ENCODE measurements around the gene MGAT5. TPM values are rescaled to one million over a fixed set of nuclear protein-coding genes. Genes with fewer than 3 reads are reported as not detected.

MGAT5 gene
- total RNA-seq, 1 experiment from 2014 or later: 22.1 TPM

- H3K9me3 Mint-ChIP-seq (ENCODE audit: unreplicated experiment): no peaks in the 10 kb centered on the region
- no peak for TF ChIP-seq CTCF (IDR thresholded peaks at IDR 0.05; ENCODE audit: insufficient read depth in 1 of 2, low read depth in 1 of 2, low read length in 1 of 2, severe bottlenecking in 1 of 2, unreplicated experiment in 1 of 2)
- Histone ChIP-seq H3K36me3 (ENCODE audit: control insufficient read depth, insufficient read depth, low read length) (no peaks in the 10 kb centered on the region), H3K9me3 (no peaks in the 10 kb centered on the region), H3K27me3 (replicated peaks; ENCODE audit: control insufficient read depth, insufficient read depth, low read length) (no peaks in the 10 kb centered on the region), H3K4me3 (ENCODE audit: low read depth, low read length) (no peak overlapping the region), H3K4me1 (no peaks in the 10 kb centered on the region)
- H3K27me3 Mint-ChIP-seq (ENCODE audit: insufficient read depth, unreplicated experiment): no peaks in the 10 kb centered on the region
- no TSS peak for BruUV-seq (replicated peaks)
- no peak overlapping the region for H3K27ac Mint-ChIP-seq (ENCODE audit: unreplicated experiment)
- H3K4me3 Mint-ChIP-seq (ENCODE audit: unreplicated experiment): no peak overlapping the region
- no peaks in the 10 kb centered on the region for H3K4me1 Mint-ChIP-seq (ENCODE audit: low read depth, unreplicated experiment)
- POLR2A ChIA-PET: no interaction called here
- H3K36me3 Mint-ChIP-seq (ENCODE audit: insufficient read depth, unreplicated experiment): no peaks in the 10 kb centered on the region
- intact Hi-C loops (cut with micrococcal nuclease; ENCODE audit: unreplicated experiment): no loop called here
- CTCF ChIA-PET: no interaction called here
- DNase-seq: no peak
These were observed 60.3 kb downstream of the MGAT5 start for GRCh38 chr2:134314202-134314601.

GRCh38 chr2:134314681-134315368 lies 61.0 kb downstream of the MGAT5 start:
- H3K27ac Mint-ChIP-seq (ENCODE audit: unreplicated experiment): no peak overlapping the region
- ChIA-PET CTCF (no interaction called here), POLR2A (no interaction called here)
- H3K4me3 Mint-ChIP-seq (ENCODE audit: unreplicated experiment): no peak overlapping the region
- peak in 1 of 2 experiments; percentile 8 for TF ChIP-seq CTCF (IDR thresholded peaks at IDR 0.05; ENCODE audit: insufficient read depth in 1 of 2, low read depth in 1 of 2, low read length in 1 of 2, severe bottlenecking in 1 of 2, unreplicated experiment in 1 of 2)
- H3K9me3 ChIP-seq: no peaks in the 10 kb centered on the region
- H3K36me3 ChIP-seq (ENCODE audit: control insufficient read depth, insufficient read depth, low read length): no peaks in the 10 kb centered on the region
- H3K27me3 Mint-ChIP-seq (ENCODE audit: insufficient read depth, unreplicated experiment): no peaks in the 10 kb centered on the region
- H3K36me3 Mint-ChIP-seq (ENCODE audit: insufficient read depth, unreplicated experiment): no peaks in the 10 kb centered on the region
- BruUV-seq (replicated peaks): no TSS peak
- intact Hi-C loops (cut with micrococcal nuclease; ENCODE audit: unreplicated experiment): no loop called here
- no peak for DNase-seq
- H3K4me3 ChIP-seq (ENCODE audit: low read depth, low read length): no peak overlapping the region
- no peaks in the 10 kb centered on the region for H3K4me1 Mint-ChIP-seq (ENCODE audit: low read depth, unreplicated experiment)
- H3K9me3 Mint-ChIP-seq (ENCODE audit: unreplicated experiment): no peaks in the 10 kb centered on the region
- H3K4me1 ChIP-seq: no peaks in the 10 kb centered on the region
- H3K27me3 ChIP-seq (replicated peaks; ENCODE audit: control insufficient read depth, insufficient read depth, low read length): no peaks in the 10 kb centered on the region

GRCh38 chr2:134315471-134315870 lies 61.6 kb downstream of the MGAT5 start:
- CTCF ChIA-PET: no interaction called here
- no peaks in the 10 kb centered on the region for H3K36me3 Mint-ChIP-seq (ENCODE audit: insufficient read depth, unreplicated experiment)
- no peak for TF ChIP-seq CTCF (IDR thresholded peaks at IDR 0.05; ENCODE audit: insufficient read depth in 1 of 2, low read depth in 1 of 2, low read length in 1 of 2, severe bottlenecking in 1 of 2, unreplicated experiment in 1 of 2)

More at GRCh38 chr2:134315471-134315870, 61.6 kb downstream of the MGAT5 start:
- Histone ChIP-seq H3K9me3 (no peaks in the 10 kb centered on the region), H3K4me1 (no peaks in the 10 kb centered on the region), H3K36me3 (ENCODE audit: control insufficient read depth, insufficient read depth, low read length) (no peaks in the 10 kb centered on the region), H3K27me3 (replicated peaks; ENCODE audit: control insufficient read depth, insufficient read depth, low read length) (no peaks in the 10 kb centered on the region), H3K4me3 (ENCODE audit: low read depth, low read length) (no peak overlapping the region)
- no peaks in the 10 kb centered on the region for H3K9me3 Mint-ChIP-seq (ENCODE audit: unreplicated experiment)
- intact Hi-C loops (cut with micrococcal nuclease; ENCODE audit: unreplicated experiment): no loop called here
- H3K27ac Mint-ChIP-seq (ENCODE audit: unreplicated experiment): no peak overlapping the region
- no TSS peak for BruUV-seq (replicated peaks)
- no peaks in the 10 kb centered on the region for H3K4me1 Mint-ChIP-seq (ENCODE audit: low read depth, unreplicated experiment)
- POLR2A ChIA-PET: no interaction called here
- no peak overlapping the region for H3K4me3 Mint-ChIP-seq (ENCODE audit: unreplicated experiment)
- no peaks in the 10 kb centered on the region for H3K27me3 Mint-ChIP-seq (ENCODE audit: insufficient read depth, unreplicated experiment)
- DNase-seq: no peak

Data from Caco-2 (cell line).